Naive thymus-derived CD4-positive, alpha-beta T cell (primary cell): ENCODE results near the gene PIN1. TPM values are rescaled to one million over a fixed set of nuclear protein-coding genes. Genes with fewer than 3 reads are reported as not detected.
"Not testable (repeated sequence)": the region's sequence is repeated elsewhere in the genome, so short reads cannot be mapped to it uniquely, and the experiment has no call there.

Experiments used
- ATAC-seq: fragments of 150-1000 bp; cut with Tn5 transposase; 2 replicates; pipeline ENCODE4 v1.10.0; 2021; ENCODE audit warnings: mild to moderate bottlenecking, moderate library complexity
- CTCF ChIA-PET: fragments of 350-600 bp; sonication (Branson Sonifier 250); formaldehyde crosslinking; loops from one replicate; lab custom pipeline; 2021; ENCODE audit warnings: antibody characterized with exemption; lab: Charles Lee
- POLR2A ChIA-PET: fragments of 350-600 bp; sonication (Branson Sonifier 250); formaldehyde crosslinking; loops from one replicate; lab custom pipeline; 2021; ENCODE audit warnings: antibody characterized with exemption, inconsistent platforms; lab: Charles Lee
- DNase-seq, 9 donors: peaks; one replicate each; pipeline versions ENCODE4 v3.0.0 to v3.0.0-alpha.2; 2020 to 2022; ENCODE audit warnings: mixed read lengths in 1 of 9
- H3K27ac ChIP-seq: one replicate; pipeline ENCODE4 v1.7.0; 2013; ENCODE audit warnings: mild to moderate bottlenecking, low read depth, low read length, moderate library complexity
- H3K27me3 ChIP-seq, 2 donors: one replicate each; pipeline ENCODE4 v1.7.0; 2013; ENCODE audit warnings: low read length in 2 of 2, mild to moderate bottlenecking in 2 of 2, moderate library complexity in 2 of 2; ENCODE audit not compliant: control insufficient read depth in 2 of 2, insufficient read depth in 2 of 2
- H3K36me3 ChIP-seq, 3 experiments: 1 replicate in 2 of 3; 2 replicates in 1 of 3; pipeline ENCODE4 v1.7.0; 2013; ENCODE audit warnings: low read length in 3 of 3, mild to moderate bottlenecking in 3 of 3, moderate library complexity in 1 of 3; ENCODE audit not compliant: insufficient read depth in 3 of 3, control insufficient read depth in 2 of 3
- H3K4me1 ChIP-seq, 2 donors: one replicate each; pipeline ENCODE4 v1.7.0; 2013; ENCODE audit warnings: low read length in 2 of 2, mild to moderate bottlenecking in 2 of 2, moderate library complexity in 1 of 2; ENCODE audit not compliant: control insufficient read depth in 2 of 2, insufficient read depth in 2 of 2
- H3K4me3 ChIP-seq: 2 replicates; pipeline ENCODE4 v1.7.0; 2013; ENCODE audit warnings: mild to moderate bottlenecking, low read length
- H3K9me3 ChIP-seq, 3 experiments: 1 replicate in 2 of 3; 2 replicates in 1 of 3; pipeline ENCODE4 v1.7.0; 2013; ENCODE audit warnings: low read length in 3 of 3; ENCODE audit not compliant: control insufficient read depth in 2 of 3
- H3K27ac Mint-ChIP-seq, 9 donors: one replicate each; pipeline ENCODE4 v1.8.0; 2020 to 2022; ENCODE audit warnings: mixed read lengths in 9 of 9, mild to moderate bottlenecking in 8 of 9, moderate library complexity in 5 of 9, inconsistent platforms in 2 of 9
- H3K27me3 Mint-ChIP-seq, 5 donors: one replicate each; pipeline ENCODE4 v1.8.0; 2021 to 2022; ENCODE audit warnings: mixed read lengths in 5 of 5, mild to moderate bottlenecking in 1 of 5
- H3K36me3 Mint-ChIP-seq, 5 donors: one replicate each; pipeline ENCODE4 v1.8.0; 2020 to 2022; ENCODE audit warnings: mixed read lengths in 5 of 5, mild to moderate bottlenecking in 3 of 5, inconsistent platforms in 1 of 5
- H3K4me1 Mint-ChIP-seq, 7 donors: one replicate each; pipeline ENCODE4 v1.8.0; 2020 to 2022; ENCODE audit warnings: mixed read lengths in 7 of 7, mild to moderate bottlenecking in 3 of 7, inconsistent platforms in 1 of 7
- H3K4me3 Mint-ChIP-seq, 10 donors: one replicate each; pipeline ENCODE4 v1.8.0; 2020 to 2022; ENCODE audit warnings: mild to moderate bottlenecking in 10 of 10, mixed read lengths in 10 of 10, moderate library complexity in 6 of 10, inconsistent platforms in 2 of 10
- H3K9me3 Mint-ChIP-seq, 11 donors: one replicate each; pipeline ENCODE4 v1.8.0; 2020 to 2022; ENCODE audit warnings: mixed read lengths in 11 of 11, mild to moderate bottlenecking in 4 of 11, inconsistent platforms in 1 of 11, moderate library complexity in 1 of 11
- intact Hi-C, 2 donors: fragments of 100-400 bp; cut with micrococcal nuclease; formaldehyde crosslinking; loops; one replicate each; pipeline ENCODE4 v1.15.1; 2023
- polyA plus RNA-seq, 2 donors: library from polyadenylated mRNA; unstranded; fragments of 300-500 nt; fragmentation: Illumina TruSeq; gene quantifications; one replicate each; pipeline ENCODE4 v1.2.3, GENCODE V29; 2021
- total RNA-seq, 6 experiments: library from RNA in 5 of 6; stranded (reverse) in 5 of 6; gene quantifications; 1 replicate in 5 of 6; 2 replicates in 1 of 6; pipeline ENCODE4 v1.2.3 and lab custom pipeline; 2021 to 2026

PIN1 gene
- total and polyA plus RNA-seq, 7 experiments from 2014 or later = 41.4 to 94.7 (median 69.6) TPM

DNA sequence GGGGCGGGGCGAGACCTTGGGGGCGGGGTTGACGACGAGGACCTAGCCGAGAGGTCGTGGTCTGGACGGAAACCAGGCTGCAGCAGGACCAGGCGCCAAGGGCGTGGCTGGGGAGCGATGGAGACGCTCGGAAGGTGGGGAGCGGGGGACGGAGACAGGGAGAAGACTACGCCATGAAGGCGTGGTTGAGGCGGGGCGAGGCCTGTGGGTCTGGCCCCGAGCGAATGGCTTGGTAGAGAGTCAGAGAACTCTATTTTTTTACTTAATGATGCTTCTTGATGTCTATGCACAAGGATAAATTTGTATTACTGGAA lies 15.6 kb upstream of the PIN1 start:
- H3K36me3 Mint-ChIP-seq = peaks cover 9 to 26% (median 19%) of the 10 kb centered on the region in 5 donors
- DNase-seq (no peak), ATAC-seq (no peak)
- Histone ChIP-seq H3K9me3 (no peaks in the 10 kb centered on the region), H3K27me3 (no peaks in the 10 kb centered on the region), H3K4me3 (peak overlapping the region; percentile 36), H3K36me3 (peaks cover 0 to 12% (median 0%) of the 10 kb centered on the region in 3 experiments), H3K27ac (peak overlapping the region; percentile 77), H3K4me1 (peaks cover 9 to 14% of the 10 kb centered on the region in 2 donors)
- H3K27me3 Mint-ChIP-seq = no peaks in the 10 kb centered on the region
- ChIA-PET CTCF (interaction anchor here (0.7 kb wide), 1 partner anchor 615 kb away, joined by 3 read pairs; no protein-coding TSS in a partner anchor), POLR2A (interaction anchor here (1.3 to 2.5 kb wide), 3 partner anchors 9 to 51 kb away, joined by 4 to 19 read pairs (median 5); partner anchors contain the start of genes UBL5 and ZNF846)
- intact Hi-C loops = loop anchor here (1.0 to 10.0 kb wide), 25 partner anchors 8 to 1897 kb away; partner anchors contain the start of genes CARM1 (in 2 of the 2), MBD3L1 (in 2 of the 2), PIN1 (in 2 of the 2) and UBL5 (in 2 of the 2)
- H3K4me1 Mint-ChIP-seq = peaks cover 18 to 41% (median 30%) of the 10 kb centered on the region in 7 donors
- H3K9me3 Mint-ChIP-seq = peaks cover 0 to 14% (median 1%) of the 10 kb centered on the region in 11 donors
- peak overlapping the region; percentile 78 to 97 (median 90) for H3K27ac Mint-ChIP-seq
- H3K4me3 Mint-ChIP-seq = peak overlapping the region; percentile 81 to 96 (median 90)

DNA sequence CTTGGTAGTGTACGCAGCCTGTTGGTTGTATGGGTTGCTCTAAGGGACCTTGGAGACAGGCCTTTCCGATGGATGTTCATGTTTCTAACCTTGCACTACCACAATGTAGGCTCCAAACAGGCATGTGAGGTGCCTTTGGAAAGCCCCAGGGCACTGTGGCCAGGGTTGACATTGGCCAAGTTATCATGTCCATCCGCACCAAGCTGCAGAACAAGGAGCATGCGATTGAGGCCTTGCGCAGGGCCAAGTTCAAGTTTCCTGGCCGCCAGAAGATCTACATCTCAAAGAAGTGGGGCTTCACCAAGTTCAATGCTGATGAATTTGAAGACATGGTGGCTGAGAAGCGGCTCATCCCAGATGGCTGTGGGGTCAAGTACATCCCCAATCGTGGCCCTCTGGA lies 15.1 kb upstream of the PIN1 start:
- H3K27ac Mint-ChIP-seq = peak overlapping the region in 7 of 9 donors; percentile 81 to 97 (median 92)
- H3K27me3 ChIP-seq, H3K9me3 ChIP-seq, H3K4me3 ChIP-seq, CTCF ChIA-PET, intact Hi-C loops, POLR2A ChIA-PET, DNase-seq, H3K27me3 Mint-ChIP-seq, ATAC-seq: not testable (repeated sequence)
- Histone ChIP-seq H3K4me1 (peaks cover 9 to 14% of the 10 kb centered on the region in 2 donors), H3K27ac (peak overlapping the region; percentile 77), H3K36me3 (peaks cover 0 to 12% (median 0%) of the 10 kb centered on the region in 3 experiments)
- peak overlapping the region in 9 of 10 donors; percentile 81 to 96 (median 90) for H3K4me3 Mint-ChIP-seq
- H3K9me3 Mint-ChIP-seq = peaks cover 0 to 11% (median 1%) of the 10 kb centered on the region in 11 donors
- H3K4me1 Mint-ChIP-seq = peaks cover 18 to 36% (median 30%) of the 10 kb centered on the region in 7 donors
- H3K36me3 Mint-ChIP-seq = peaks cover 9 to 21% (median 15%) of the 10 kb centered on the region in 5 donors

DNA sequence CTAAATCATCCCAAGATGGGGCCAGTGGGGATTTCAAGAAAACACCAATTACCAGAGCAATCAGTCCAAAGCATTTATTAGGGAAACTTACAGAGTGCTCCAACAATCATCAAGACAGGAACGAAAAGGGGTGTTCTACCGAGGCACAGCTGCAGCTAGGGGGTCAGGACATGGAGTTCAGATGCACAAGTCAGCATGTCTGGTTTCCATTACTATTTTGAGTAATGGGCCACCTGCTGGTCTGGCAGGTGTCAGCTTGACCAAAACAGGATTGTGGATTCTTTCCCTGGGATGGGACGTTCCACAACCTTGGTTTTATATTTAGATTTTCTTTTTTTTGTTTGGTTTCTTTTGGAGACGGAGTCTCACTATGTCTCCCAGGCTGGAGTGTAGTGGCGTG lies 11.3 kb upstream of the PIN1 start:
- POLR2A ChIA-PET = interaction anchor here (0.6 kb wide), 1 partner anchor 16 kb away, joined by 3 read pairs; no protein-coding TSS in a partner anchor
- no peaks in the 10 kb centered on the region for H3K27me3 ChIP-seq
- H3K4me3 Mint-ChIP-seq = peak overlapping the region in 1 of 10 donors; percentile 21
- CTCF ChIA-PET = no interaction called here
- intact Hi-C loops = loop anchor here in 1 of 2 donors (2.0 kb wide), 1 partner anchor 427 kb away; no protein-coding TSS in a partner anchor
- H3K4me1 ChIP-seq = peaks cover 12 to 20% of the 10 kb centered on the region in 2 donors
- H3K4me1 Mint-ChIP-seq = peaks cover 15 to 45% (median 31%) of the 10 kb centered on the region in 7 donors
- H3K36me3 ChIP-seq = peaks cover 0 to 6% (median 0%) of the 10 kb centered on the region in 3 experiments
- no peak for ATAC-seq
- no peak overlapping the region for H3K27ac ChIP-seq
- H3K9me3 ChIP-seq = no peaks in the 10 kb centered on the region
- DNase-seq = no peak
- H3K9me3 Mint-ChIP-seq = peaks cover 0 to 1% (median 0%) of the 10 kb centered on the region in 11 donors
- H3K27me3 Mint-ChIP-seq = no peaks in the 10 kb centered on the region
- no peak overlapping the region for H3K4me3 ChIP-seq
- peaks cover 0 to 15% (median 4%) of the 10 kb centered on the region in 5 donors for H3K36me3 Mint-ChIP-seq
- H3K27ac Mint-ChIP-seq = peak overlapping the region in 1 of 9 donors; percentile 27

DNA sequence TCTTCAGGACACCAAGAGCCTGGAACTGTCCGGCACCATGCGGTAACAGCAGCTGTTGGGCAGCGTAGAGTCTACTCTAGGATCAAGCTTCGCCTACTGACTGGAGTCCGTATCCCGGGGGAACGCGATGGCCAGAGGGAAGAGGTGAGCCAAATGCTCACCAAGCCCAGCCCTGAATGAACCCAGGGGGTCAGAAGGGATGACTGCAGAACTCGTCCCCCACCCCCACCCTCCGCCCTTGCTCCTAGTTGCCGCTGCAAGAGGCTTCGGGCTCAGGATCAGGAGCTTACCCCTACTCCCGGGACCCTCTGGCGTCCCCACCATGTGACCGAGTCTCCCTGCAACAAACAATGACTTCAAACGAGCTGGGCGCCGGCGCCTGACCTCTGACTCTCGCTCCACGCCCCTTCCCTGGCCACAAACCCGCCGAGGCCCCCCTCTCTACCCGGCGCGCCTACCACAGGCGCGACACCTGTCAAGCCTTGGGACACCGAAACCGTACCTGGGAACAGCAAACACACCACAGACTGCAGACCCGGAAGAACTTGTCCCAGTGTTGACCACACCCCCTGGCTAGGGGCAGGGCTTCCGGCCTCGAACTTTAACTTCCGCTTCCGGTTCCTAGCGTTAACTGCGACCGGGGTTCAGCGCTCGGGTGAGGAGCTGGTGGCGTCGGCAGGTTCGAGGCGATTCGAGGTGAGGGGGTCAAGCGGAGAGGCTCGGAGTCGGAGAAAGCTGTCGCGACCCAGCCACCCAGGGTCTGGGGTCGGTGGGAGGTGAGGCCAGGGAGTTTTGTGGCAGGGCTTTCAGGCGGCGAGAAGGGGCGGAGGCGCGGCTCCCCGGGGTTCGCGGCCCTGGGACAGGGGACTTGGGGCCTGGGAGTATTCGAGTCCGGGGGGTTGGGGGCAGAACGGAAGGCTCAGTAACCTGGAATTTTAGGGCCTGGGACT lies 7.6 kb upstream of the PIN1 start, which contains the start of gene UBL5:
Gene UBL5, plus strand, starts transcription at position 630 of the 950 bp plus-strand sequence. CDS start 420 bp downstream, outside the sequence.
- Histone ChIP-seq H3K4me1 (peaks cover 14 to 16% of the 10 kb centered on the region in 2 donors), H3K9me3 (no peaks in the 10 kb centered on the region), H3K36me3 (peaks cover 0 to 19% (median 0%) of the 10 kb centered on the region in 3 experiments), H3K27ac (peak within 1 kb of the TSS; percentile 87), H3K27me3 (no peaks in the 10 kb centered on the region), H3K4me3 (peak within 1 kb of the TSS; percentile 97)
- CTCF ChIA-PET = interaction anchor here (0.6 to 2.1 kb wide), 4 partner anchors 30 to 202 kb away, joined by 3 to 8 read pairs (median 4); no protein-coding TSS in a partner anchor
- DNase-seq (peak; percentile 72 to 91 (median 89)), ATAC-seq (peak; percentile 98)
- Mint-ChIP-seq H3K36me3 (peaks cover 0 to 16% (median 4%) of the 10 kb centered on the region in 5 donors), H3K27me3 (no peaks in the 10 kb centered on the region), H3K4me3 (peak within 1 kb of the TSS; percentile 90 to 100 (median 99)), H3K27ac (peak within 1 kb of the TSS; percentile 83 to 99 (median 98)), H3K9me3 (peaks cover 0 to 1% (median 0%) of the 10 kb centered on the region in 11 donors), H3K4me1 (peaks cover 15 to 45% (median 27%) of the 10 kb centered on the region in 7 donors)
- intact Hi-C loops = loop anchor here (1.0 kb wide), 4 partner anchors 8 to 206 kb away; partner anchors contain the start of genes FBXL12 (in 2 of the 2), PIN1 (in 2 of the 2), ZNF561 (in 1 of the 2) and ZNF846 (in 1 of the 2)
- POLR2A ChIA-PET = interaction anchor here (0.5 to 2.2 kb wide), 16 partner anchors 7 to 502 kb away, joined by 3 to 12 read pairs (median 4); partner anchors contain the start of genes FBXL12 and ZNF846

DNA sequence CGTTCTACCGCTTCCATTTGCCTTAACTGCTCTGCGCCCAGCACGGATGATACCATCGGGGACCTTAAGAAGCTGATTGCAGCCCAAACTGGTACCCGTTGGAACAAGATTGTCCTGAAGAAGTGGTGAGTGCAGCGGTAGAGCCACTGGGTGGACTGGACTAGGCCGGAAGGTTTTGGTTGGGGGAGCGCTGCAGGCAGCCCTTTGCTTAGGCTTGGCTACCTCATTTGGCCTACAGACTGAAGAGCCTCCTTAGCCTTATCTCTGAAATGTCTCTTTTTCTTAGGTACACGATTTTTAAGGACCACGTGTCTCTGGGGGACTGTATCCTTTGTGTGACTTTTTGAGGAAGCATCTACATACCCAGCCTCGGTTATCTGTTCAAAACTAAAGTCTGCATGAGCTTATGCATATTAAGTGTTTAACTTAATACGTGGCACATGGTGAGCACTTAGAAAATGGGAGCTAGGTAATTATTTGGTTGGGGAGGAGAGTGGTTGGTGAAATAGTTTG lies 6.5 kb upstream of the PIN1 start:
- CTCF ChIA-PET = interaction anchor here (2.1 kb wide), 1 partner anchor 203 kb away, joined by 8 read pairs; no protein-coding TSS in a partner anchor
- H3K36me3 ChIP-seq = peaks cover 0 to 19% (median 0%) of the 10 kb centered on the region in 3 experiments
- no peaks in the 10 kb centered on the region for H3K27me3 ChIP-seq
- ATAC-seq (no peak), DNase-seq (no peak)
- Mint-ChIP-seq H3K27ac (peak overlapping the region; percentile 73 to 99 (median 96)), H3K4me3 (peak overlapping the region; percentile 90 to 100 (median 99)), H3K27me3 (no peaks in the 10 kb centered on the region), H3K4me1 (peaks cover 15 to 43% (median 27%) of the 10 kb centered on the region in 7 donors), H3K9me3 (peaks cover 0 to 1% (median 0%) of the 10 kb centered on the region in 11 donors), H3K36me3 (peaks cover 0 to 14% (median 4%) of the 10 kb centered on the region in 5 donors)
- no peaks in the 10 kb centered on the region for H3K9me3 ChIP-seq
- peak overlapping the region; percentile 97 for H3K4me3 ChIP-seq
- H3K27ac ChIP-seq = peak overlapping the region; percentile 87
- POLR2A ChIA-PET = interaction anchor here (1.0 to 1.2 kb wide), 2 partner anchors 9 to 10 kb away, joined by 4 to 5 read pairs; partner anchors contain the start of gene FBXL12
- intact Hi-C loops = no loop called here
- H3K4me1 ChIP-seq = peaks cover 14 to 16% of the 10 kb centered on the region in 2 donors
